ENCODE data around the gene MYO15B.

The MYO15B gene

GRCh38 chr17:75603123-75603522 is 15.5 kb downstream of the MYO15B start:
- DNase-seq (ENCODE audit: low read depth) = no peak

- DNase-seq (ENCODE audit: low read depth) = no peak
Measured at GRCh38 chr17:75604034-75604695, 16.6 kb downstream of the MYO15B start.

- DNase-seq (ENCODE audit: low read depth) = no peak
Measured at GRCh38 chr17:75605790-75606189, 18.2 kb downstream of the MYO15B start.

GRCh38 chr17:75607086-75607485 is 19.5 kb downstream of the MYO15B start:
- DNase-seq (ENCODE audit: low read depth) = no peak

GRCh38 chr17:75610103-75610984 is 22.7 kb downstream of the MYO15B start:
- DNase-seq (ENCODE audit: low read depth) = no peak

- DNase-seq (ENCODE audit: low read depth) = no peak
Measured at GRCh38 chr17:75611851-75612429, 24.3 kb downstream of the MYO15B start.

- DNase-seq (ENCODE audit: low read depth) = no peak
Measured at GRCh38 chr17:75612906-75613626, 25.5 kb downstream of the MYO15B start.

GRCh38 chr17:75614006-75614405 is 26.4 kb downstream of the MYO15B start:
- no peak for DNase-seq (ENCODE audit: low read depth)

- DNase-seq (ENCODE audit: low read depth) = no peak
Measured at GRCh38 chr17:75614556-75615270, 27.1 kb downstream of the MYO15B start.

- no peak for DNase-seq (ENCODE audit: low read depth)
Measured at GRCh38 chr17:75615301-75615700, 27.7 kb downstream of the MYO15B start.

GRCh38 chr17:75616521-75617122 is 29.0 kb downstream of the MYO15B start:
- DNase-seq (ENCODE audit: low read depth) = no peak

GRCh38 chr17:75617218-75617617 is 29.6 kb downstream of the MYO15B start:
- DNase-seq (ENCODE audit: low read depth) = no peak

- no peak for DNase-seq (ENCODE audit: low read depth)
Measured at GRCh38 chr17:75617675-75618074, 30.1 kb downstream of the MYO15B start.

GRCh38 chr17:75619506-75620431 is 32.2 kb downstream of the MYO15B start:
- DNase-seq (ENCODE audit: low read depth) = no peak

- DNase-seq (ENCODE audit: low read depth) = no peak
Measured at GRCh38 chr17:75621489-75621888, 33.9 kb downstream of the MYO15B start.

- no peak for DNase-seq (ENCODE audit: low read depth)
Measured at GRCh38 chr17:75622076-75622475, 34.5 kb downstream of the MYO15B start.

- DNase-seq (ENCODE audit: low read depth) = no peak
Measured at GRCh38 chr17:75622771-75623273, 35.2 kb downstream of the MYO15B start.

- no peak for DNase-seq (ENCODE audit: low read depth)
Measured at GRCh38 chr17:75623386-75623785, 35.8 kb downstream of the MYO15B start.

- no peak for DNase-seq (ENCODE audit: low read depth)
Measured at GRCh38 chr17:75624021-75624420, 36.4 kb downstream of the MYO15B start.
